Fibroblast of skin of left biceps (primary cell): ENCODE results near the gene PFKP.
"Not testable (repeated sequence)": the region's sequence is repeated elsewhere in the genome, so short reads cannot be mapped to it uniquely, and the experiment has no call there.

Source experiments
- DNase-seq, 2 experiments: peaks; one replicate each; pipeline ENCODE4 v3.0.0-alpha.2; 2013; ENCODE audit warnings: low read depth in 2 of 2

Gene PFKP

DNA sequence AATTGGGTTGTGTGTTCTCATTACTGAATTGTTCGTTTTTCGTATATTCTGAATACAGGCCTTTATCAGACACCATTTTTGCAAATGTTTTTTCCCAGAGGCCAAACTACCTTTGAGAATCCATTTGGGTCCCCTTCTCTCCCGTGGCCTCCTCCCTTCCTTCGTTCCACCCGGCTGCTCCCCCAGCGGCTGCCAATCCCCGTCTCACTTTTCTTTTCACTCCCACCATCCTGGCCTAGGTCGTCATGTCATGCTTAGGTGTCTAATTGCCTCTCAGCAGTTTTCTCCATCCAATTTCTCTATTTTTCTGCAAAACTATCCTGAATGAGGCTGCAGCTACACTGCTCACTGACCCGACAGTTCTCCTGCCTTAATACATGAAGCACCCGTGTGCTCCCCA, 87.3 kb downstream of the PFKP start:
- DNase-seq = no peak

DNA sequence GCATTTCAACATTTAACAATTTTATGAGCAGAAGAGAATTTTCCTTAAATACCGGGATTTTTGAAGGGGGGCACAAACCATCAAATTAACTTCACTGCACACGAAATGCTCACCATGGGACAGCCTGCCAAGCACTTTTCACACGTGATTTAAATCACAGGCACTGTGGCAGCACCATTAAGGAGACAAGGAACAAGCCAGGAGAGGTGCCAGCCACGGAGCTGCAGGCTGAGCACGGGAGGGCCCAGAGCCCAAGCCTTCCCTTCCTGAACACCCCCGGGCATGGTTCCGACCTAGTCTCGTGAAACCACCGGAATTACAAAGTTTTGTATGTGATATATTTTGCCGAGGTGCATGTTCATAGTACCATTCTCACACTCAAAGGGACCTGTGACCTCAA, 91.8 kb downstream of the PFKP start:
- no peak for DNase-seq

DNA sequence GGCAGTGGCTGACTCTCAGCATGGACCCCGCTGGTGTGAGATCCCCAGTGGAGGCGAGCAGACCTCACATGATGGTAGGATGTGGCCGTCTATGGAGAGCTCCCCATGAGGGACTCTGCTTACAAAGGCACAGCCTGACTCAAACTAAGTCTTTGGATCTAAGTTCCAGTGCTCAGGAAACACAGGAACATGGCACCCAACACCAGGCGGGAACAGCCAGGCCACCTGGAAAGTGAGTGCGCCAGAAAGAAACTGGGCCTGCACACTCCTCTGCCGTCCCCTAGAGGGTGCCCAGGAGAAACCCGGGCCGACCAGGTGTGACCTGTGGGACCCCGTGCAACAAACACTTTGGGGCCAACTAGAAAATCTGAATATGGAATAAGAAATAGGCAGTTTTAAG, 95.2 kb downstream of the PFKP start:
- no peak for DNase-seq

DNA sequence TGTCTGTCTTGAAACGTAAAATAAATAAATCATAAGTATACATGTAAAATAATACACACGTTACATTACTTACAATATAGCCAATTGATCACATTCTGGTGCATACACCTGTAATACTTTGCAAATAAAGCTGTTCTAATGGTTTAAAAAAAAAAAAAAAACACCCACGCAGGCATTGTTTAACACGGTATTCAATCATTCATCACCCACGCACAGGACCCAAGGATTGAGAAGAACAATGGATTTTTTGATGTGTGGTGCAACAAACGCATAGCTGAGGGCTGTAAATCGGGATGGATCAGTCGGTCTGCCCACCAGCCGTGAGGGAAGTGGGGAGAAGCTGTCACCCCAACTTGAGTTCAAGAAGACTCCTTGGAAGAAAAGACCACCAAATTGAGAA, 96.5 kb downstream of the PFKP start:
- DNase-seq = no peak

DNA sequence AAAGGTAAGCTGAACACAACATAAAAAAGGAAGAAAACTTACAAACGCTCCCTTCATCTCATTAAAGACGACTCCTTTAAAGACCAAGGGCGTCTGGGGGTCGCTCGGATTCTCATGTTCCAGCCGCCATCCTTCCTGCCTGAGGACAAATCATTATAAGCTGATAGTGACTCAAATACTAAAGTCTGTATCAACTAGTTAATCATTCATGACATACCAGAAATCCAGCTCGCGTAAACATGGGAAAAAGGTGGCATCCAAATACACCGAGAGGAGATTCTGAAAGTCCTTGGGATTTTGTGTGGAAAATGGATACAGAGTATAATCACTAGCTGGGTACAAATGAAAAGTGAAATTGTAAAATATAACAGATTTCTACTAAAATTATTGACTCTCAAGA, 97.8 kb downstream of the PFKP start:
- DNase-seq = no peak

DNA sequence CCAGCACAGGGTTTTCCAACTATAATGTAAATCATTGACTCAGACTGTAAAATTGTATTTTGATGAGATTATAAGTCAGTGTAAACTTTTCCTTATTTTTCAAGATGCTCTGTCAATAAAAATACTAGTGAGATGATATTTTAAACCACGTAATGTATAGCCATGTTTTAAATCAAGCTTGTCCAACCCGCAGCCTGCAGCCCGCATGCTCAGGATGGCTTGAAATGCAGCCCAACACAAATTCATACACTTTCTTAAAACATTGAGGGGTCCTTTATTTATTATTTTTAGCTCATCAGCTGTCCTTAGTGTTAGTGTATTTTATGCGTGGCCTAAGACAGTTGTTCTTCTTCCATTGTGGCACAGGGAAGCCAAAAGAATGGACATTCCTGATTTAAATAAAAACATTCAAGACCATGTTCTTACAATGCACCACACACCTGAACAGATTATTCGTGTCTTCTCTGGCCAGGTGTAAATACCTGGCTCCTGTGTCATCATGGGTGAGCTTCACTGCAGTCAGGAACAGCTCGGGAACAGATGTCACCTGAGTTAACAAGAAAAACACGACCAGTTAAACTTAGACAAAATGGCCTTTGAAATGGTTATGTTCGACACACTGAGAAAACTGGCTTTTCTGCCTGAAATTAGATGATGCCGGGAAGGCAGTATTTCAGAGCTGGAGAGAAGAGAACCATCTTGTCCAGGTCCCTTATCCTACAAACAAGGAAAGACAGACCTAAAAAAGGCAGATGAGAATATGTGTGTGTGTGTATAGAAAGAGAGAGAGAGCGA, 99.3 kb downstream of the PFKP start:
- DNase-seq = no peak

DNA sequence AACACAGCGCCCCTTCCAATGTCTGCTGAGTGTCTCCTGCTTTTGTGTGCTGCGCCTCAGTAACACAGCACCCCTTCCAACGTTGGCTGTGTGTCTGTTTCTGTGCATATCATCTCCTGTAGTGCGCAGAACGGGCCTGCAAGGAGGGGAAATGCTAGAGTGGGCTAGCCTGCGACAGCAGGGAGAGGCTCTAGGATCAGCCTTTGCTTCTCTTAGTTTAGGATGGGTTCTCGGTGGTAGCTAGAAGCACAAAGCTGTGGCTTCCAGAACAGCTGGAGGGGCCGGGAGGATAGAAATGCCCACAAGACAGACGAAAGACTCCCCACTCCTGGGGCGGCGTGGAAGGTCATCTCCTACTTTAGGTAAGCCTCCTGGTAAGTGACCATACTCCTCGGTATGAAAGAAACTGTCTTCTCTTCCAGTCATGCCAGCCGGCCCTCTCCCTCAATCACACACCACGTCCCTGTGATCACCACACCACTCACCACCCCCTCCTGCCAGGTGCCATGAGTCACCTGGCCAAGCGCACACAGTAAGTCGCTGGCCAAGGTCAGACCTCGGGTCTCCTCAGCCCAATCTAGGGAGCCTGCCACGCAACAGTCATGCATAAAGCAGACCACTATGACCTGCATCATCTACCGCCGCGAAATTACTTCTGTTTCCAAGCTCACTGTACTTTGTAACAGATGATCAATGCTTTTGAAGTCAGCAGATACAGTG, 100.4 kb downstream of the PFKP start:
- no peak for DNase-seq

DNA sequence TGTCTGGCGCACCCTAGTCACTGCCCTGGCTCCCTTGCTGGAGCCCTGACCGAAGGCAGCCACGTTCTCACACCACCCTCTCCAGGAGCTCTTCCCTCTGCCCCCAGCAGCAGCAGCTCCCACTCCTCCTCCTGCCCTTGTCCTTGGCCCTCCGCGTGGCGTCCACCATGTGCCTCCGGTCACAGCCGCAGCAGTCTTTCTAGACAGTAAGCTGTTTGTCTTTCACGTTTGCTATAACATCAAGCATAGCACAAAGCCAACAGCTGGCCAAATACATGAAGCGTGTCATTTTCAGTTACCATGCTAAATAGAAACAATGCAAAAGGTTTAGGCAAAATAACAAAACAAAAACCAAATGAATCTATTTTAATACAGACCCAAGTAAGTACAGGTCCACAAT, 101.9 kb downstream of the PFKP start:
- no peak for DNase-seq

DNA sequence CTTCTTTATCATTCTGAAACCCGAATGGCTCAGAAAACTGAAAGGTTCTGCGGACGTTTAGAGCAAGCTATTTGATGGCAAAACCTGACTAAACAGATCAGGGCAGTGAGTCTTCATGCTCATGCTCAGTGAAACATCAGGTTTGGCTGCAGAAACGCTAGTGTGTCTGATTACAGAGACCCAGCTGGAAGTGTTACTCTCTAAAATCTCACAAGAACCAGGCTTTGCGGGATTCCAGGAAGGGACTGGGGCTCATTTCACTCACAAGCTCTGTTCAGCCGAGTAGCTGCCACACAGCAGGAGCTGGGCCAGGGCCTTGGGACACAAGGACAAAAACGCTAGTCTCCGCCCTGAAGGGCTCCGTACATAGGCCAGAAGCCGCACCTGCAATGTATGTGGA, 102.3 kb downstream of the PFKP start:
- DNase-seq = no peak

DNA sequence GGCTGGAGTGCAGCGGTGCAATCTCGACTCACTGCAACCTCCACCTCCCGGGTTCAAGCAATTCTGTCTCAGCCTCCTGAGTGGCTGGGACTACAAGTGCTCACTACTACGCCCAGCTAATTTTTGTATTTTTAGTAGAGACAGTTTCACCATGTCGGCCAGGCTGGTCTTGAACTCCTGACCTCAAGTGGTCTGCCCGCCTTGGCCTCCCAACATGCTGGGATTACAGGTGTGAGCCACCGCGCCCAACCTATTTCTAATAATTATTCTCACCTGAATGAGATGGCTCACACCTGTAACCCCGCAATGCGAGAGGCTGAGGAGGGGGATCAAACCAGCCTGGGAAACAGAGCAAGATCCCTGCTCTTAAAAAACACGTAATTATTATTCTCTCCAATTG, 104.1 kb downstream of the PFKP start:
- not testable (repeated sequence) for DNase-seq

DNA sequence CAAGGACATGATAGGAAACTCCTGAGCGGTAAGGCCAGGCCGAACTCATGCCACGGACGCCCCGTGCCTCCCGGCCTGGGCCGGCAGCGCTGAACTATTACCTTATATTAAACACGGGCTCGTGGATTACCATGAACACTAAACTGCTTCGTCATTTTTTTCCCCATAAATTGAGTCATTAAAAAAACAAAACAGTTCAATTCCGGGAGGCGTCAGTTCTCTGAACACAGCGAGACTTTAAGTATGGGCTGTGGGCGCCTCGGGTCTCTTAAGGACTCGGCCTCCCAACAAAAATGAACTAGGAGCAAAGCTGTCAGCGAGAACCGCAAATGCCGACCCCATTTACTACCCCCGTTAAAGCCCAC, 104.7 kb downstream of the PFKP start:
- DNase-seq = peak; percentile 10

DNA sequence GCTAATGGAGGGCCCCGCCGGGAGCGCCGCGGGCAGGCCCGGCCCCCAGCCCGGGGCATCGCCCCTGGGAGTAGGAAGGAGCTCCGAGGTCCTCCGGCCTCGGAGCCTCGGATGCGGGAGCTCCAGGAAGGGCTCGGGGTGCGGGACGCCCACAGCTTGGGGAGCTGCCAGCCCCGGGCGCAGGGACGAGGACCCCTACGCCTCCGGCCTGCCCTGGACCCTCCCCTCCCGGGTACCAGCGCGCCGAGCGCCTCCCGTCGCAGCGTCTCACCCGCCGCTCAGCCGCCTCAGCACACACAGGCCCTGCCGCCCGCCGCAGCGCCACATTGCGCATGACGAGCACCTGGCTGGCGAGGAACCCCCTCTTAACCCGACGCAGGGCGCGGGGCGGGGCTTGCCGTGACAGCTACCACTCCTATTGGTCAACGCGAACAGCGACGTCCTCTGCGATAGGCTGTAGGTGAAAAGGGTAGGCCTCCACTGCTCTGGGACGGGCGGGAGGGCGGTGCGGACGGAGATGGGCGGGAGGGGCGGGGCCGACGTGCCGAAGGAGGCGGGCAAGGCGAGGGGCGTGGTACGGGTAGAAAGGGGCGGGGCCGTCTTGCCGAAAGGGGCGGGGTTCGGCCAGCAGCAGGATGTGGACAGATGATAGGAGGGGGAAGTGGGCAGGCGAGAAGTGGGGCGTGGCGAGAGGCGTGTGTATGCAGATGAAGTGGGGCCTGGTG, 105.3 kb downstream of the PFKP start, which contains the start of gene PITRM1:
Gene PITRM1, minus strand, starts transcription at position 337 of the 725 bp plus-strand sequence. Its CDS starts 10 bp downstream, at position 327.
- DNase-seq = peak; percentile 98

DNA sequence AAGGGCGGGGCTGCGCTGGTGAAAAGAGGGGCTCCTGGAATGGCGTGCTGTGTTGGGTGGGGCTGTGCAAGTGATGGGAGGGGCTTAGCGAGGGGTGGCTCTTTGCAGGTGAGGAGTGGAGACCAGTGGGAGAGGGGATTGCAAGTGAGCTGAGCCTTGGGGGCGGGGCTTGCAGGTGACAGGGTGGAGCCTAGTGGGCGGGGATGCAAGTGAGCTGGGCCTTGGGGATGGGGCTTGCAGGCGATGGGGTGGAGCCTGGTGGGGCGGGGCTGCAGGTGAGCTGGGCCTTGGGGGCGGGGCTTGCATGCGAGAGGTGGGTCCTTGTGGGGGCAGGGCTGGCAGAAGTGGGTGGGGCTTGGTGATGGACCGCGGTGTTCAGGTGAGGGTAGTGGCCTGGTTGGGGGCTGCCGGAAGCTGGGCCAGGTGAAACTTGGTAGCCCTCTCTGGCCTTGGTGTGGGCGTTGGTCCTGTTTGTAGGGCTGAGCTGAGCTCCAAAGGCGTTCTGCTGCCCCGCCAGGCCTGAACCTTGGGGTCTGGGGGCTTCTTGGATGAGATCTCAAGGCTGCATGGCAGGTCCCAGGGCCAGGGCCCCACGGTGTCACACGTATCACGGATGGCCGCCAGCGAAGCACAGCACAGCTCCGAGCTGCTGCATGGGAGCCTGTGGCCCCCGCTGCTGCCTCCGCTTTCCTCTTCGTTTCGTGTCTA, 106.0 kb downstream of the PFKP start:
- no peak for DNase-seq

DNA sequence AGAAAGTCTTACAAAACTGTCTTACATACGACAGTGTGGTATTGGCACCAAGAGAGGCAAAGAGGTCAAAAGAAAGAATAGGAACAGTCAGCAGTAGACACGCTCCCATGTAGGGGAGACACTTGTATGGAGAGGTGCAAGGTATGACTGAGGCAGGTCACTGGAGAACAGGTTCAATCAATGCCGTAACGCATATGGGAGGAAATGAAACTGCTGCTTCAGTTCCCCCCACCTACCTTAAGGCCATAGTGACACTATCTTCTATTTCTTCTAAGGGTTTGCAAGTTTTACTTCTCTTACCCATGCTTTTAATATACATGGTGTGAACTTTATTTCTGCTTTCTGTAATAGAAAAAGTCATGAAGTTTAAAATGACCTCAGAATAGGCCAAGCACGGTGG, 110.7 kb downstream of the PFKP start:
- no peak for DNase-seq

DNA sequence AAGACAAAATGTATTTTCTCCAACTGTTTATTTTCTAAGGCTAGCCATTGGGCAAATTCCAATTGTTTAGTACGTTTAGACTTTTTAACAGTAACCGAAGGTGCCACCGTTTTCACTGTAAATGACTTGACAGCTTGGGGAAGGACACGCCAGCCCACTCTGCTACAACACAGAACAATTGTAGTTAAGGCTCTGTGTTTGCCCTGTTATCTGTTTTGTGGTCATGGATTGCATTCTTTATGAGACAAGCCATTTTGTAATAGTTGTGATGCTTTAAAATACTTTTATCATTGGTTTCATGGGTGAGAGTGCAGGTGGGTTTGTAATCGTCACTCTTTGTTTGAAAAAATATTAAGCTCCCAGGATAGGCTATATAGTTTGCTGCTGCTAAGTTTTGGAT, 111.8 kb downstream of the PFKP start:
- DNase-seq = no peak

DNA sequence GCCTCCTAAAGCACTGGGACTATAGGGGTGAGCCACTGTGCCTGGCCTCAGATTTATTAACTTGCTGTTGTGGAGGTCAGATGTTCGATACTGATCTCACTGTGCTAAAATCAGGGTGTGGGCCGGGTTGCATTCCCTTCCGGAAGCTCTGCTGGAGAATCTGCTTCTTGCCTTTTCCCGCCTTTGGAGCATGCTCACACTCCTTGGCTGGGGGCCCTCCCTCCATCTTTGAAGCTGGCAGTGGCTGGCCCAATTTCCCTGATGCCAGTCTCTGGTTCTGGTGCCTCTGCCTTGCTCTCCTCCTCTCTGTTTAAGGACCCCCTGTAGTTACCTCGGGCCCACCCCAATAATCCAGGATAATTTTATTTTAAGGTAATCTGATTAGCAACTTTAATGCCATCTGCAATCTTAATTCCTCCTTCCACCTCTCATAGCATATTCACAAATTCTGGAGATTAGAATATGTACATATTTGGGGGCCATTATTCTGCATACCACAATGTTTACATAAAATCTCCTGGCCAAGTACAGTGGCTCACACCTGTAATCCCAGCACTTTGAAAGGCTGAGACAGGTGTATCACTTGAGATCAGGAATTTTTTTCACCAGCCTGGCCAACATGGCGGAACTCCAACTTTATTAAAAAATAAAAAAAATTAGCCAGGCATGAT, 113.1 kb downstream of the PFKP start:
- DNase-seq = no peak

DNA sequence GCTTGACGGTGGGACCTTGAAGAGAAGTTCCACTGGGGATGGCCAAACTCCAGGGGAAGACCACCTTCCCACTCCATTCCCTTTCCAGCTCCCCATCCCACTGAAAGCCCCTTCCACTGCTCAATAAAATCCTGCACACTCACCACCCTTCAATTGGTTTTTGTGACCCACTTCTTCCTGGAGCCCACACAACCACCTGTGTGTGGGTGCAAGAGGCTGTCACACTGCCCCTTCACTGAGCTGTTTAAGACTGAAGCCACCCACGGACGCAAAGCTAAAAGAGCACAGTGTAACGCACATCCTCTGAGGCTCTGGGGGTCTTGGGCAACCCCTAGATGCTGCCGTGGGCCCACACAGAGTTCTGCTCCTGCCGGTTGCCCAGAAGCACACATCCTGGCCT, 118.0 kb downstream of the PFKP start:
- DNase-seq = no peak

DNA sequence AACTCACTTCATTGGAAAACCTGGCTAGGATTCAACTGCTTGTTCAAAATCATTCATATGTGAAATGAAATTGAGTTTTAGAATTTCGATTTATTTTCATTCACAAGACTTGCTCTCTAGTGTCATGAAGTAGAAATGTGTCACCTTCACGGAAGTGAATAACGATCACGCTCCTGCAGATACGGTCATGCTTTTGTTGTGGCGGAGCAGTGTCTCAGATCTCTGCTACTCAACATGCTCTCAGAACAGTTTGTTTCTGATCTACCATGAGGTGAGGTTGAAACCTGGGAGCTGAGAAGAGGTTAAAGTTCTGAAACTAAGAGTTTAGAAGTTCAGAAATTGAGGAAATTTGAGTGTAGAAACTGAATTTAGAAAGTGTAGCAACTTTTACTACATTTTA, 119.0 kb downstream of the PFKP start:
- no peak for DNase-seq
